WTC11 (cell line): ENCODE results near the gene VWDE. TPM values are rescaled to one million over a fixed set of nuclear protein-coding genes. Genes with fewer than 3 reads are reported as not detected.

ENCODE experiments used
- ATAC-seq: fragments of 200-7000 bp; cut with Tn5 transposase; 2 replicates; pipeline ENCODE4 v1.10.0; 2021; ENCODE audit warnings: mild to moderate bottlenecking, moderate library complexity
- CTCF ChIA-PET: fragments of 300-600 bp; sonication (Branson Sonifier 250); formaldehyde crosslinking; loops from one replicate; lab custom pipeline; 2021; ENCODE audit warnings: antibody characterized with exemption; lab: Charles Lee
- POLR2A ChIA-PET: fragments of 350-600 bp; sonication (Branson Sonifier 250); formaldehyde crosslinking; loops from one replicate; lab custom pipeline; 2021; ENCODE audit warnings: antibody characterized with exemption; lab: Charles Lee
- DNase-seq: peaks from one replicate; pipeline ENCODE4 v3.0.0; 2021; ENCODE audit warnings: low spot score
- H3K27ac Mint-ChIP-seq: 2 replicates; pipeline ENCODE4 v1.8.0; 2021; ENCODE audit warnings: mixed read lengths
- H3K27me3 Mint-ChIP-seq: 2 replicates; pipeline ENCODE4 v1.8.0; 2021; ENCODE audit warnings: low read depth, mild to moderate bottlenecking, moderate library complexity, mixed read lengths
- H3K36me3 Mint-ChIP-seq: 2 replicates; pipeline ENCODE4 v1.8.0; 2021; ENCODE audit warnings: mixed read lengths
- H3K4me1 Mint-ChIP-seq: 2 replicates; pipeline ENCODE4 v1.8.0; 2022; ENCODE audit warnings: mixed read lengths
- H3K4me3 Mint-ChIP-seq: 2 replicates; pipeline ENCODE4 v1.8.0; 2021; ENCODE audit warnings: mild to moderate bottlenecking, moderate library complexity, mixed read lengths
- H3K9me3 Mint-ChIP-seq: 2 replicates; pipeline ENCODE4 v1.8.0; 2021; ENCODE audit warnings: mixed read lengths
- CBFB ChIP-seq: sonication (generic); formaldehyde crosslinking; IDR thresholded peaks from 2 replicates; pipeline ENCODE4 v1.8.1; 2022; ENCODE audit warnings: mild to moderate bottlenecking, low read depth, missing genetic modification reagents
- FOXJ3 ChIP-seq: sonication (generic); formaldehyde crosslinking; IDR thresholded peaks from 2 replicates; pipeline ENCODE4 v1.9.0; 2021; ENCODE audit warnings: missing genetic modification reagents, mild to moderate bottlenecking, borderline replicate concordance
- GRHL2 ChIP-seq: fragments of 250-450 bp; sonication (Bioruptor Pico); IDR thresholded peaks from 2 replicates; pipeline ENCODE4 v1.8.0; 2022; ENCODE audit warnings: mild to moderate bottlenecking, moderate library complexity; ENCODE audit not compliant: insufficient replicate concordance, severe bottlenecking
- IRF2 ChIP-seq: sonication (generic); formaldehyde crosslinking; IDR thresholded peaks from 2 replicates; pipeline ENCODE4 v1.8.0; 2022; ENCODE audit warnings: low read depth, missing genetic modification reagents, borderline replicate concordance
- NFATC4 ChIP-seq: fragments of 250-450 bp; sonication (Bioruptor Pico); IDR thresholded peaks from 2 replicates; pipeline ENCODE4 v1.9.0; 2021; ENCODE audit warnings: mild to moderate bottlenecking
- NR3C1 ChIP-seq: sonication (generic); formaldehyde crosslinking; conservative IDR thresholded peaks from 2 replicates; pipeline ENCODE4 v1.8.1; 2023; ENCODE audit warnings: low read depth, mild to moderate bottlenecking, missing genetic modification reagents
- PRDM15 ChIP-seq: sonication (generic); formaldehyde crosslinking; IDR thresholded peaks from 2 replicates; pipeline ENCODE4 v1.8.0; 2022; ENCODE audit warnings: missing genetic modification reagents
- RELA ChIP-seq: sonication (generic); formaldehyde crosslinking; IDR thresholded peaks from 2 replicates; pipeline ENCODE4 v1.8.1; 2022; ENCODE audit warnings: missing genetic modification reagents, mild to moderate bottlenecking, borderline replicate concordance
- RORB ChIP-seq: fragments of 250-450 bp; sonication (Bioruptor Pico); IDR thresholded peaks from 2 replicates; pipeline ENCODE4 v1.9.0; 2021; ENCODE audit warnings: mild to moderate bottlenecking
- SMAD4 ChIP-seq: sonication (generic); formaldehyde crosslinking; IDR thresholded peaks from 2 replicates; pipeline ENCODE4 v1.8.0; 2022; ENCODE audit warnings: mild to moderate bottlenecking, missing genetic modification reagents
- SOX15 ChIP-seq: fragments of 250-450 bp; sonication (Bioruptor Pico); IDR thresholded peaks from 2 replicates; pipeline ENCODE4 v1.9.0; 2021; ENCODE audit warnings: mild to moderate bottlenecking
- STAT6 ChIP-seq: sonication (generic); formaldehyde crosslinking; conservative IDR thresholded peaks from 2 replicates; pipeline ENCODE4 v1.8.1; 2023; ENCODE audit warnings: mild to moderate bottlenecking, low read depth, missing genetic modification reagents, moderate library complexity
- TCF7 ChIP-seq: sonication (generic); formaldehyde crosslinking; IDR thresholded peaks from 2 replicates; pipeline ENCODE4 v1.8.0; 2022; ENCODE audit warnings: mild to moderate bottlenecking, low read depth, missing genetic modification reagents, moderate library complexity
- TEAD1 ChIP-seq: sonication (generic); formaldehyde crosslinking; IDR thresholded peaks from 2 replicates; pipeline ENCODE4 v1.8.0; 2022; ENCODE audit warnings: mild to moderate bottlenecking, missing genetic modification reagents
- TP53 ChIP-seq: sonication (generic); formaldehyde crosslinking; IDR thresholded peaks from 2 replicates; pipeline ENCODE4 v1.8.1; 2023; ENCODE audit warnings: mild to moderate bottlenecking, missing genetic modification reagents
- ZNF138 ChIP-seq: sonication (generic); formaldehyde crosslinking; conservative IDR thresholded peaks from 2 replicates; pipeline ENCODE4 v1.8.1; 2022; ENCODE audit warnings: mild to moderate bottlenecking, moderate library complexity, missing genetic modification reagents
- ZNF671 ChIP-seq: fragments of 250-450 bp; sonication (Bioruptor Pico); IDR thresholded peaks from 2 replicates; pipeline ENCODE4 v1.8.0; 2021; ENCODE audit warnings: mild to moderate bottlenecking
- total RNA-seq: library from RNA; stranded (reverse); gene quantifications from 3 replicates; pipeline ENCODE4 v1.2.3, GENCODE V29; 2021
- TF ChIP-seq, protein P1 (sequence below): sonication (generic); formaldehyde crosslinking; IDR thresholded peaks from 2 replicates; pipeline ENCODE4 v1.8.1; 2022; ENCODE audit warnings: low read depth, mild to moderate bottlenecking, moderate library complexity, missing genetic modification reagents, borderline replicate concordance
- TF ChIP-seq, protein P2 (sequence below): sonication (generic); formaldehyde crosslinking; IDR thresholded peaks from 2 replicates; pipeline ENCODE4 v1.8.0; 2022; ENCODE audit warnings: mild to moderate bottlenecking, missing genetic modification reagents
- TF ChIP-seq, protein P3 (sequence below): sonication (generic); formaldehyde crosslinking; IDR thresholded peaks from 2 replicates; pipeline ENCODE4 v1.8.1; 2023; ENCODE audit warnings: mild to moderate bottlenecking, missing genetic modification reagents
- TF ChIP-seq, protein P4 (sequence below): fragments of 250-450 bp; sonication (Bioruptor Pico); IDR thresholded peaks from 2 replicates; pipeline ENCODE4 v1.9.0; 2021; ENCODE audit warnings: mild to moderate bottlenecking
- TF ChIP-seq, protein P5 (sequence below): sonication (generic); formaldehyde crosslinking; IDR thresholded peaks from 2 replicates; pipeline ENCODE4 v1.8.0; 2022; ENCODE audit warnings: mild to moderate bottlenecking, missing genetic modification reagents

VWDE gene
- total RNA-seq, 1 experiment from 2014 or later = 21.0 TPM

DNA sequence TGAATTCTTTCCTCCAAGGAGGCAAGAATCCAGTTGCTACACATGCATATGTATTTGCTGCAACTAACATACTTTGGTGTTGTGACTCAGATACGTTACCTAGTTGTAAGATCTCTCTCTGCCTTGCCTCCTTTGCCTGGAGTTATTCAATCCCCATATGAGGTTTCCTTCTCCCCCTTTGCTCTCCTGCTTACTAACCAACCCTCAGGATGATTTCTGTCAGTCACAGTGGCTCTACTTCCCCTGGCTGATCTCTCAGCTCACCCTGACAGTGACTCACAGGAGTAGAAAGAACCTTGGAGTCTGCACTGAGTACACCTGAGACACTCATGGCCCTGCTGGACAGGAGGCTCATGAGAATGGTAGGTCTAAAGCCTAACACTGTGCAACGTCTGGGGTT, 100.6 kb downstream of the VWDE start (continued):
- TF ChIP-seq STAT6 (CRISPR knock-in tag) = no peak
- TF ChIP-seq RORB (CRISPR knock-in tag) = no peak
- no peak for TF ChIP-seq FOXJ3
- no peak for TF ChIP-seq ZNF671 (CRISPR knock-in tag)
- TF ChIP-seq, protein P1, sequence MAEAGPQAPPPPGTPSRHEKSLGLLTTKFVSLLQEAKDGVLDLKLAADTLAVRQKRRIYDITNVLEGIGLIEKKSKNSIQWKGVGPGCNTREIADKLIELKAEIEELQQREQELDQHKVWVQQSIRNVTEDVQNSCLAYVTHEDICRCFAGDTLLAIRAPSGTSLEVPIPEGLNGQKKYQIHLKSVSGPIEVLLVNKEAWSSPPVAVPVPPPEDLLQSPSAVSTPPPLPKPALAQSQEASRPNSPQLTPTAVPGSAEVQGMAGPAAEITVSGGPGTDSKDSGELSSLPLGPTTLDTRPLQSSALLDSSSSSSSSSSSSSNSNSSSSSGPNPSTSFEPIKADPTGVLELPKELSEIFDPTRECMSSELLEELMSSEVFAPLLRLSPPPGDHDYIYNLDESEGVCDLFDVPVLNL = no peak
- TF ChIP-seq, protein P2, sequence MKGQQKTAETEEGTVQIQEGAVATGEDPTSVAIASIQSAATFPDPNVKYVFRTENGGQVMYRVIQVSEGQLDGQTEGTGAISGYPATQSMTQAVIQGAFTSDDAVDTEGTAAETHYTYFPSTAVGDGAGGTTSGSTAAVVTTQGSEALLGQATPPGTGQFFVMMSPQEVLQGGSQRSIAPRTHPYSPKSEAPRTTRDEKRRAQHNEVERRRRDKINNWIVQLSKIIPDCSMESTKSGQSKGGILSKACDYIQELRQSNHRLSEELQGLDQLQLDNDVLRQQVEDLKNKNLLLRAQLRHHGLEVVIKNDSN (CRISPR knock-in tag) = no peak
- TF ChIP-seq SOX15 (CRISPR knock-in tag) = no peak
- TF ChIP-seq ZNF138 (CRISPR knock-in tag) = no peak
- TF ChIP-seq CBFB = no peak
- TF ChIP-seq, protein P3, sequence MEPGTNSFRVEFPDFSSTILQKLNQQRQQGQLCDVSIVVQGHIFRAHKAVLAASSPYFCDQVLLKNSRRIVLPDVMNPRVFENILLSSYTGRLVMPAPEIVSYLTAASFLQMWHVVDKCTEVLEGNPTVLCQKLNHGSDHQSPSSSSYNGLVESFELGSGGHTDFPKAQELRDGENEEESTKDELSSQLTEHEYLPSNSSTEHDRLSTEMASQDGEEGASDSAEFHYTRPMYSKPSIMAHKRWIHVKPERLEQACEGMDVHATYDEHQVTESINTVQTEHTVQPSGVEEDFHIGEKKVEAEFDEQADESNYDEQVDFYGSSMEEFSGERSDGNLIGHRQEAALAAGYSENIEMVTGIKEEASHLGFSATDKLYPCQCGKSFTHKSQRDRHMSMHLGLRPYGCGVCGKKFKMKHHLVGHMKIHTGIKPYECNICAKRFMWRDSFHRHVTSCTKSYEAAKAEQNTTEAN (CRISPR knock-in tag) = no peak
- TF ChIP-seq, all 79 proteins: peak for 0

- no peak for DNase-seq
- CTCF ChIA-PET = interaction anchor here (0.9 kb wide), 1 partner anchor 22 kb away, joined by 3 read pairs; no protein-coding TSS in a partner anchor
- peaks cover 9% of the 10 kb centered on the region for H3K36me3 Mint-ChIP-seq
- H3K4me3 Mint-ChIP-seq = no peak overlapping the region
- no peaks in the 10 kb centered on the region for H3K27me3 Mint-ChIP-seq
- POLR2A ChIA-PET = no interaction called here
- ATAC-seq = no peak
- peaks cover 28% of the 10 kb centered on the region for H3K9me3 Mint-ChIP-seq
- no peak overlapping the region for H3K27ac Mint-ChIP-seq
- H3K4me1 Mint-ChIP-seq = peaks cover 14% of the 10 kb centered on the region
- TF ChIP-seq, protein P3 (CRISPR knock-in tag) = no peak
- TF ChIP-seq RELA (CRISPR knock-in tag) = no peak
- no peak for TF ChIP-seq FOXJ3
- TF ChIP-seq SMAD4 = no peak
- TF ChIP-seq PRDM15 (CRISPR knock-in tag) = no peak
- TF ChIP-seq SOX15 (CRISPR knock-in tag) = no peak
- TF ChIP-seq, protein P4, sequence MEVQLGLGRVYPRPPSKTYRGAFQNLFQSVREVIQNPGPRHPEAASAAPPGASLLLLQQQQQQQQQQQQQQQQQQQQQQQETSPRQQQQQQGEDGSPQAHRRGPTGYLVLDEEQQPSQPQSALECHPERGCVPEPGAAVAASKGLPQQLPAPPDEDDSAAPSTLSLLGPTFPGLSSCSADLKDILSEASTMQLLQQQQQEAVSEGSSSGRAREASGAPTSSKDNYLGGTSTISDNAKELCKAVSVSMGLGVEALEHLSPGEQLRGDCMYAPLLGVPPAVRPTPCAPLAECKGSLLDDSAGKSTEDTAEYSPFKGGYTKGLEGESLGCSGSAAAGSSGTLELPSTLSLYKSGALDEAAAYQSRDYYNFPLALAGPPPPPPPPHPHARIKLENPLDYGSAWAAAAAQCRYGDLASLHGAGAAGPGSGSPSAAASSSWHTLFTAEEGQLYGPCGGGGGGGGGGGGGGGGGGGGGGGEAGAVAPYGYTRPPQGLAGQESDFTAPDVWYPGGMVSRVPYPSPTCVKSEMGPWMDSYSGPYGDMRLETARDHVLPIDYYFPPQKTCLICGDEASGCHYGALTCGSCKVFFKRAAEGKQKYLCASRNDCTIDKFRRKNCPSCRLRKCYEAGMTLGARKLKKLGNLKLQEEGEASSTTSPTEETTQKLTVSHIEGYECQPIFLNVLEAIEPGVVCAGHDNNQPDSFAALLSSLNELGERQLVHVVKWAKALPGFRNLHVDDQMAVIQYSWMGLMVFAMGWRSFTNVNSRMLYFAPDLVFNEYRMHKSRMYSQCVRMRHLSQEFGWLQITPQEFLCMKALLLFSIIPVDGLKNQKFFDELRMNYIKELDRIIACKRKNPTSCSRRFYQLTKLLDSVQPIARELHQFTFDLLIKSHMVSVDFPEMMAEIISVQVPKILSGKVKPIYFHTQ (CRISPR knock-in tag) = no peak
- TF ChIP-seq TCF7 = no peak
- no peak for TF ChIP-seq IRF2 (CRISPR knock-in tag)
- no peak for TF ChIP-seq NR3C1 (CRISPR knock-in tag)
- TF ChIP-seq GRHL2 = no peak
- no peak for TF ChIP-seq TP53
- TF ChIP-seq, protein P5, sequence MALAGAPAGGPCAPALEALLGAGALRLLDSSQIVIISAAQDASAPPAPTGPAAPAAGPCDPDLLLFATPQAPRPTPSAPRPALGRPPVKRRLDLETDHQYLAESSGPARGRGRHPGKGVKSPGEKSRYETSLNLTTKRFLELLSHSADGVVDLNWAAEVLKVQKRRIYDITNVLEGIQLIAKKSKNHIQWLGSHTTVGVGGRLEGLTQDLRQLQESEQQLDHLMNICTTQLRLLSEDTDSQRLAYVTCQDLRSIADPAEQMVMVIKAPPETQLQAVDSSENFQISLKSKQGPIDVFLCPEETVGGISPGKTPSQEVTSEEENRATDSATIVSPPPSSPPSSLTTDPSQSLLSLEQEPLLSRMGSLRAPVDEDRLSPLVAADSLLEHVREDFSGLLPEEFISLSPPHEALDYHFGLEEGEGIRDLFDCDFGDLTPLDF (CRISPR knock-in tag) = no peak
- no peak for TF ChIP-seq TEAD1 (CRISPR knock-in tag)
- TF ChIP-seq NFATC4 (CRISPR knock-in tag) = no peak
- no peak for TF ChIP-seq ZNF671 (CRISPR knock-in tag)
Observed at GRCh38 chr7:12300415-12300814, 103.2 kb downstream of the VWDE start.
